Tibial nerve (tissue), 4 donors: ENCODE data around the gene ABCA13.

Experiments
- EP300 ChIP-seq, 2 donors: sonication (generic); formaldehyde crosslinking; IDR thresholded peaks; one replicate each; pipeline ENCODE4 v1.6.1; 2017; ENCODE audit warnings: antibody characterized with exemption in 2 of 2, mild to moderate bottlenecking in 1 of 2
- POLR2A ChIP-seq, 2 donors: fragments of 450-650 bp; IDR thresholded peaks; one replicate each; pipeline ENCODE4 v1.6.1; 2017; ENCODE audit warnings: antibody characterized with exemption in 2 of 2, mild to moderate bottlenecking in 2 of 2, moderate library complexity in 2 of 2
- TF ChIP-seq, protein P1 (sequence below), 5 experiments: fragments of 200-600 bp in 3 of 5; fragments of 450-650 bp in 2 of 5; sonication (generic) in 3 of 5; IDR thresholded peaks; one replicate each; pipeline ENCODE4 v1.5.1; 2016 to 2019; ENCODE audit warnings: antibody characterized with exemption in 5 of 5, mild to moderate bottlenecking in 3 of 5, moderate library complexity in 2 of 5

DNA sequence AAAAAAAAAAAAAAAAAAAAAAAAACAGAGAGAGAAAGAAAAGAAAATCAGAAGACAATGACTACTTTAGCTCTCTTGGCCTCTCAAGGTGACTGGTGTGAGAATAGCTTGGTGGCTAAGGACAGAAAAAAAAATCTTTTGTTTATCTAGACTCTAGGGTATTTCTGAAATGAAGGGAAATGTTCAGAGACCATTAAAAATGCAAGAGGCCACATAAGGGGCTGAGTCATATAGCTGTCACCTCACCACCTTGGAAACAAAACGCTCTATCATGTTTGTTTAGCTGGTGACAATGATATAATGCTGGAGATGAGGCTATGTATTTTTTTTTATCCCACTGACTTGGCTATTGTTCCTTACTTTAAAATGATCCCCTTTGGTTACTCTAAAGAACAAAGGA lies 466.1 kb downstream of the ABCA13 start:
- TF ChIP-seq, protein P1, sequence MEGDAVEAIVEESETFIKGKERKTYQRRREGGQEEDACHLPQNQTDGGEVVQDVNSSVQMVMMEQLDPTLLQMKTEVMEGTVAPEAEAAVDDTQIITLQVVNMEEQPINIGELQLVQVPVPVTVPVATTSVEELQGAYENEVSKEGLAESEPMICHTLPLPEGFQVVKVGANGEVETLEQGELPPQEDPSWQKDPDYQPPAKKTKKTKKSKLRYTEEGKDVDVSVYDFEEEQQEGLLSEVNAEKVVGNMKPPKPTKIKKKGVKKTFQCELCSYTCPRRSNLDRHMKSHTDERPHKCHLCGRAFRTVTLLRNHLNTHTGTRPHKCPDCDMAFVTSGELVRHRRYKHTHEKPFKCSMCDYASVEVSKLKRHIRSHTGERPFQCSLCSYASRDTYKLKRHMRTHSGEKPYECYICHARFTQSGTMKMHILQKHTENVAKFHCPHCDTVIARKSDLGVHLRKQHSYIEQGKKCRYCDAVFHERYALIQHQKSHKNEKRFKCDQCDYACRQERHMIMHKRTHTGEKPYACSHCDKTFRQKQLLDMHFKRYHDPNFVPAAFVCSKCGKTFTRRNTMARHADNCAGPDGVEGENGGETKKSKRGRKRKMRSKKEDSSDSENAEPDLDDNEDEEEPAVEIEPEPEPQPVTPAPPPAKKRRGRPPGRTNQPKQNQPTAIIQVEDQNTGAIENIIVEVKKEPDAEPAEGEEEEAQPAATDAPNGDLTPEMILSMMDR (IDR thresholded peaks at IDR 0.05), result no peak
- TF ChIP-seq POLR2A (IDR thresholded peaks at IDR 0.05), result no peak
- no peak for TF ChIP-seq EP300 (IDR thresholded peaks at IDR 0.05)
